CD4-positive, alpha-beta T cell treated with Interferon gamma for 1 hour (primary cell): ENCODE data around the gene MED17.

ENCODE experiments used
- DNase-seq: peaks from one replicate; pipeline ENCODE4 v3.0.0-alpha.2; 2020

Gene MED17

GRCh38 chr11:93857413-93858120 lies 73.5 kb downstream of the MED17 start:
- DNase-seq = no peak

GRCh38 chr11:93858121-93858775 lies 74.2 kb downstream of the MED17 start:
- no peak for DNase-seq

- DNase-seq = no peak
Measured at GRCh38 chr11:93861808-93862207, 77.7 kb downstream of the MED17 start.
